HCT116 (cell line): ENCODE data around the gene PRKCH. TPM values are rescaled to one million over a fixed set of nuclear protein-coding genes. Genes with fewer than 3 reads are reported as not detected.

Experiments used
- ATAC-seq: fragments of 200-7000 bp; cut with Tn5 transposase; 2 replicates; pipeline ENCODE4 v1.9.1; 2020; ENCODE audit warnings: mild to moderate bottlenecking, moderate library complexity
- BruUV-seq: library from RNA; stranded (reverse); fragments of 400-500 nt; replicated peaks from 2 replicates; lab custom pipeline; 2021; lab: Mats Ljungman, UMichigan
- CTCF ChIA-PET: fragments of 300-600 bp; sonication (Branson Sonifier 250); formaldehyde crosslinking; loops from one replicate; lab custom pipeline; 2021; ENCODE audit warnings: antibody characterized with exemption; lab: Charles Lee
- POLR2A ChIA-PET: fragments of 300-600, 350-600 bp; sonication (Branson Sonifier 250); formaldehyde crosslinking; loops from one replicate; lab custom pipeline; 2021; ENCODE audit warnings: antibody characterized with exemption; lab: Charles Lee
- RAD21 ChIA-PET, 2 experiments: fragments of 300-600 bp; sonication (Branson Sonifier 250); formaldehyde crosslinking; loops; one replicate each; lab custom pipeline; 2023; ENCODE audit warnings: low total read pairs in 2 of 2; ENCODE audit not compliant: uncharacterized antibody in 2 of 2, unreplicated experiment in 2 of 2, low non-redundant PET in 1 of 2; lab: Charles Lee
- DNase-seq: peaks from one replicate; pipeline ENCODE4 v3.0.0-alpha.2; 2010; ENCODE audit warnings: low read depth, low spot score
- H2AFZ ChIP-seq: fragments of 200-600 bp; shearing (Covaris generic), sonication (generic); 2 replicates; pipeline ENCODE4 v1.6.1; 2017; ENCODE audit warnings: low read depth, mixed run types, mixed read lengths, antibody characterized with exemption, low read length; ENCODE audit not compliant: poor library complexity, severe bottlenecking
- H3K27ac ChIP-seq: 2 replicates; pipeline ENCODE4 v1.5.1; 2012; ENCODE audit warnings: low read depth, low read length
- H3K27me3 ChIP-seq: fragments of 200-600 bp; sonication (generic); 2 replicates; pipeline ENCODE4 v1.6.1; 2016; ENCODE audit warnings: mixed run types, low read length, mixed read lengths; ENCODE audit not compliant: insufficient read depth
- H3K36me3 ChIP-seq, 2 experiments: fragments of 200-500 bp in 1 of 2; fragments of 200-600 bp in 1 of 2; sonication (Bioruptor generic) in 1 of 2; sonication (generic) in 1 of 2; 2 replicates each; pipeline versions ENCODE4 v1.5.1 to v1.6.1; 2014 to 2016; ENCODE audit warnings: low read length in 2 of 2, inconsistent platforms in 1 of 2, mixed read lengths in 1 of 2, mixed run types in 1 of 2; ENCODE audit not compliant: insufficient read depth in 2 of 2, control insufficient read depth in 1 of 2
- H3K4me1 ChIP-seq, 2 experiments: fragments of 200-600 bp in 1 of 2; sonication (generic) in 1 of 2; 2 replicates each; pipeline versions ENCODE4 v1.5.1 to v1.6.1; 2012 to 2017; ENCODE audit warnings: low read length in 2 of 2, inconsistent platforms in 1 of 2, mild to moderate bottlenecking in 1 of 2, mixed read lengths in 1 of 2, mixed run types in 1 of 2, moderate library complexity in 1 of 2; ENCODE audit not compliant: insufficient read depth in 2 of 2, control insufficient read depth in 1 of 2
- H3K4me2 ChIP-seq: fragments of 200-600 bp; sonication (generic); 2 replicates; pipeline ENCODE4 v1.6.1; 2017; ENCODE audit warnings: mixed run types, low read length, mixed read lengths
- H3K4me3 ChIP-seq, 2 experiments: fragments of 200-600 bp in 1 of 2; sonication (generic) in 1 of 2; replicated peaks in 1 of 2; 2 replicates each; pipeline ENCODE4 v1.5.1; 2011 to 2016; ENCODE audit warnings: low read length in 2 of 2, control low read depth in 1 of 2, low read depth in 1 of 2, mild to moderate bottlenecking in 1 of 2, mixed read lengths in 1 of 2, mixed run types in 1 of 2
- H3K79me2 ChIP-seq: fragments of 200-600 bp; sonication (generic); 2 replicates; pipeline ENCODE4 v1.6.1; 2017; ENCODE audit warnings: mild to moderate bottlenecking, mixed run types, low read length, moderate library complexity, mixed read lengths; ENCODE audit not compliant: insufficient read depth
- H3K9ac ChIP-seq: fragments of 200-600 bp; sonication (generic); 2 replicates; pipeline ENCODE4 v1.6.1; 2016; ENCODE audit warnings: low read length, mixed read lengths
- H3K9me2 ChIP-seq: fragments of 200-600 bp; sonication (generic), shearing (Covaris generic); 2 replicates; pipeline ENCODE4 v1.6.1; 2017; ENCODE audit warnings: mixed run types, mild to moderate bottlenecking, moderate library complexity; ENCODE audit not compliant: insufficient read depth
- H3K9me3 ChIP-seq, 2 experiments: fragments of 200-500 bp in 1 of 2; fragments of 200-600 bp in 1 of 2; sonication (Bioruptor generic) in 1 of 2; sonication (generic) in 1 of 2; 2 replicates each; pipeline ENCODE4 v1.6.1; 2014 to 2017; ENCODE audit warnings: low read length in 2 of 2, mixed read lengths in 2 of 2, inconsistent platforms in 1 of 2, low read depth in 1 of 2, mild to moderate bottlenecking in 1 of 2, mixed run types in 1 of 2, moderate library complexity in 1 of 2; ENCODE audit not compliant: control insufficient read depth in 1 of 2, insufficient read depth in 1 of 2
- H4K20me1 ChIP-seq: fragments of 200-600 bp; sonication (generic), shearing (Covaris generic); 2 replicates; pipeline ENCODE4 v1.6.1; 2017; ENCODE audit warnings: mixed run types, mild to moderate bottlenecking, moderate library complexity; ENCODE audit not compliant: insufficient read depth
- CTCF ChIP-seq, 3 experiments: fragments of 200-600 bp in 1 of 3; sonication (generic) in 1 of 3; IDR thresholded peaks in 2 of 3; conservative IDR thresholded peaks in 1 of 3; 2 replicates each; pipeline ENCODE4 v1.5.1; 2012 to 2017; ENCODE audit warnings: low read depth in 2 of 3, low read length in 2 of 3, antibody characterized with exemption in 1 of 3, borderline replicate concordance in 1 of 3, control low read depth in 1 of 3, mild to moderate bottlenecking in 1 of 3, mixed read lengths in 1 of 3, mixed run types in 1 of 3, moderate library complexity in 1 of 3; ENCODE audit not compliant: insufficient read depth in 1 of 3
- ELF1 ChIP-seq: IDR thresholded peaks from 2 replicates; pipeline ENCODE4 v1.6.1; 2012; ENCODE audit warnings: low read depth, borderline replicate concordance
- EZH2 ChIP-seq: fragments of 200-600 bp; sonication (generic); IDR thresholded peaks from 2 replicates; pipeline ENCODE4 v1.6.1; 2017; ENCODE audit warnings: antibody characterized with exemption, mixed run types
- EZH2phosphoT487 ChIP-seq: fragments of 200-600 bp; IDR thresholded peaks from 2 replicates; pipeline ENCODE4 v1.6.1; 2018; ENCODE audit warnings: antibody characterized with exemption, borderline replicate concordance
- RAD21 ChIP-seq: IDR thresholded peaks from 2 replicates; pipeline ENCODE4 v1.6.1; 2012; ENCODE audit warnings: low read depth, mild to moderate bottlenecking
- REST ChIP-seq: IDR thresholded peaks from 2 replicates; pipeline ENCODE4 v1.6.1; 2012; ENCODE audit warnings: low read depth
- ZNF274 ChIP-seq: fragments of 200-500 bp; sonication (Bioruptor generic); IDR thresholded peaks from 2 replicates; pipeline ENCODE4 v1.6.1; 2014; ENCODE audit warnings: mild to moderate bottlenecking, low read depth, low read length, inconsistent platforms
- intact Hi-C: fragments of 100-400 bp; cut with micrococcal nuclease; formaldehyde crosslinking; loops from 2 replicates; pipeline ENCODE4 v1.10.0; 2022
- total RNA-seq: library from RNA; stranded (reverse); gene quantifications from one replicate; pipeline ENCODE4 v1.2.1, GENCODE V29; 2021; ENCODE audit not compliant: unreplicated experiment

Gene PRKCH
- total RNA-seq, 1 experiment from 2014 or later, result 16.6 TPM

GRCh38 chr14:61535458-61535857 lies 214.1 kb downstream of the PRKCH start:
- Histone ChIP-seq H3K79me2 (no peaks in the 10 kb centered on the region), H4K20me1 (no peaks in the 10 kb centered on the region), H3K36me3 (no peaks in the 10 kb centered on the region), H3K27ac (no peak overlapping the region), H3K27me3 (no peaks in the 10 kb centered on the region), H3K4me1 (peaks cover 70 to 82% of the 10 kb centered on the region in 2 experiments), H2AFZ (no peak overlapping the region), H3K4me3 (no peak overlapping the region), H3K9ac (no peak overlapping the region), H3K9me3 (no peaks in the 10 kb centered on the region), H3K4me2 (no peak overlapping the region), H3K9me2 (no peaks in the 10 kb centered on the region)
- intact Hi-C loops, result no loop called here
- ATAC-seq, result no peak
- POLR2A ChIA-PET, result interaction anchor here (1.5 to 5.2 kb wide), 2 partner anchors 10 to 27 kb away, joined by 4 to 45 read pairs; no protein-coding TSS in a partner anchor
- no peak for TF ChIP-seq CTCF (IDR thresholded peaks at IDR 0.05 in 2 of 3, conservative IDR thresholded peaks at IDR 0.05 in 1 of 3; ENCODE audit: borderline replicate concordance in 1 of 3, insufficient read depth in 1 of 3, low read depth in 2 of 3, low read length in 2 of 3)
- TF ChIP-seq RAD21, result no peak
- no peak for TF ChIP-seq REST
- no peak for TF ChIP-seq EZH2
- no peak for TF ChIP-seq ELF1
- no peak for TF ChIP-seq ZNF274
- no peak for TF ChIP-seq EZH2phosphoT487
- DNase-seq, result no peak
- CTCF ChIA-PET, result interaction anchor here (1.1 kb wide), 1 partner anchor 303 kb away, joined by 3 read pairs; no protein-coding TSS in a partner anchor
- RAD21 ChIA-PET, result no interaction called here
- no TSS peak for BruUV-seq
